HG02943 (cell line): Measurements from ENCODE around the gene ARMH3.
"Not testable (repeated sequence)": the region's sequence is repeated elsewhere in the genome, so short reads cannot be mapped to it uniquely, and the experiment has no call there.

Experiments used
- ATAC-seq: cut with Tn5 transposase; IDR thresholded peaks from one replicate; pipeline ENCODE4 v1.9.1; 2021; ENCODE audit warnings: mild to moderate bottlenecking, low read depth, moderate library complexity; ENCODE audit not compliant: unreplicated experiment

Gene ARMH3

DNA sequence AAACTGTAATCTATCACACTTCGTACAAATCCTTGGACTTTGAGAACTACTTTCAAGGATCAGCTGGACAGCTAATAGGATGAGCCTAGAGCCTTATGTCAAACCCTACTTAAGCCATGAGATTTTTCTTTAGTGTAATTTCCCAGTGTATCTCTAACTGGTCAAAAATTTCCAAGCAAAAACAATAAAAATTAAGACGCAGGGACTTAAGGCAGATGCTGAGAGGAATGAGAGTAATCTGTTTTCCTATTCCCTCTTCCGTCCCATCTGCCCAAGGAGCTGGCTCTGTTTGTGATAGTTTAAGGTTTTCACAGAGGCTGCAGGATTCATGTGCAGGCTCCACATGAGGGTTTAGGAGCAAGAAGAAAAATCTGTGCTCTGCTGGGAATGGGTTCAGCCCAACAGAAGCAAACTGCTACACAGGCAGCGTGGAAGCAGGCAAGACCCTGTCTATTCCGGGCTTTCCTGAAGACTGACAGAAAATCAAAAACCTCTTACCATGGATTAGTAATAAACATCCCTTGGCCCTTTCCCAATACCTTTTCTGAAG lies 62.2 kb downstream of the ARMH3 start:
- ATAC-seq, result no peak

GRCh38 chr10:101993221-101993620 lies 62.8 kb downstream of the ARMH3 start:
- ATAC-seq, result no peak

- ATAC-seq, result no peak
These were observed 68.8 kb downstream of the ARMH3 start for GRCh38 chr10:101987136-101987535.

DNA sequence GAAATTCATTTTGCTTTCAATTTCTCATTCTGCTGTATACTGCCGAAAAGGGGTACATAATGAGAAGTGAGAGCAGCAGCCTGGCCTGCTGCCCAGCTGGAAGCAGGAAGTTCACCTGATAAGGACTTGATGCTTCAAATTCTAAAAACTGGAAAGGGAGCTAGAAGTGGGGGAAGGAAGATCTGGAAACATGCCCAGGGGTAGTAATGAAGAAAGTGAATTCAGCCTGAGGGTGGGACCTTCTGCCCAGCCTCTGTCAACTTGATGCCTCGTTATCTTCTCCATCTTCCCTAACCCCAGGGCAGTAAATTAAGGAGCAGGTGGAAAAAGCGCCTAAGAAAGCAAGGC lies 69.4 kb downstream of the ARMH3 start:
- no peak for ATAC-seq

GRCh38 chr10:101980677-101981076 lies 75.3 kb downstream of the ARMH3 start:
- ATAC-seq, result not testable (repeated sequence)

DNA sequence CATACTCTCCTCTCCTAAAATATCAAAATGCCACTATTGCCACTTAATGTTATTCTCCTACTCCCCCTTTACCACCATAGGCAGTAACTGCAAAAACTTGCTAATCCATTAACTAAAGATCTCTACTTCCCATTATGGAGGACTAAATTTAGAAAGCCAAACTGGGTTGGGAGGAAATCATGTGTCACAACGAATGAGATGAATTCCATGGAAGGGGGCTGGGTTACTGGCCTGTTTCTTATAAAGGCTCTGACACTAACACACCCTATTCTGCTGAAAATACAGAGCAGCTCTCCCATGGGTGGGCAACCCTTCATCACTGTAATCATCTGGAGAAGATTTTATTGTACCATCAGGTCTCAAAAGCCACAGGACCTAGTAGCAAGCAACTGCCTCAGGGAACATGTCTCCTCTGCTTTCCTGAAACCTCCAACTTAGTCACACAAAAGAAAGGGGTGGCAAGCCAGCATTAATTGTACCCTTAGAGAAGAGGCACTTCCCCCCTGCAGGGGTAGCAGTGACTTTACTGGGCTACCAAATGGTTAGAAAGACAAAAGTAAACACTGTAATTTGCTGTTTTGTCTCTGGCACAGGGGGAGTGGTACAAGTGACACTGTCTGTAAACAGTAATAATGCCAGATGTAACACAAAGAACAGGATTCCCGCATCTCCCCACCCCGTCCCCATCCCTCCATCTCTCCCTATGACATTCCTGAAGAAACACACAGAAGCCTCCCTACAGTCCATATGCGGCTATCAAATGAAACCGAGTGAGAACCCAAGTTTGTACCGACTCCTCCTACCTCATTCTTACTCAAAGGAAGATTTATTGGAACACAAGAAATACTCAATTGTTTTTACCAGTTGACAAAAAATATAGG lies 81.6 kb downstream of the ARMH3 start:
- ATAC-seq, result no peak

DNA sequence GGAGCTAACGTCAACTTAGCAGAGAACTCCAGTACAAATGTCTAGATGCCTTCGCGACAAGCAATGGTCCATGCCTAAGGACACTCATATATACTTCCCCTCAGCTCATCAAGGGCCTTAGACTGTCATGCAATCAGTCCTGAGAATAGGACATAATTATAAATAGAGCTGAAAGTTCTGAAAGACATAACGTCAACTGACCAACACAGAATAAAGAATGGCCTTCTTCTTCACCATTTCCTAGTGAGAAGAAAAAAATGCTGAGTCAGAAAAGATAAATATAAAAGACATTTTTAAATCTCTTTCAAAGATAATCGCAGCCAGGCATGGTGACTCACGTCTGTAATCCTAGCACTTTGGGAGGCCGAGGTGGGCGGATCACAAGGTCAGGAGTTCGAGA lies 83.2 kb downstream of the ARMH3 start:
- no peak for ATAC-seq

GRCh38 chr10:101969412-101969922 lies 86.5 kb downstream of the ARMH3 start:
- no peak for ATAC-seq

GRCh38 chr10:101968940-101969321 lies 87.0 kb downstream of the ARMH3 start:
- no peak for ATAC-seq

DNA sequence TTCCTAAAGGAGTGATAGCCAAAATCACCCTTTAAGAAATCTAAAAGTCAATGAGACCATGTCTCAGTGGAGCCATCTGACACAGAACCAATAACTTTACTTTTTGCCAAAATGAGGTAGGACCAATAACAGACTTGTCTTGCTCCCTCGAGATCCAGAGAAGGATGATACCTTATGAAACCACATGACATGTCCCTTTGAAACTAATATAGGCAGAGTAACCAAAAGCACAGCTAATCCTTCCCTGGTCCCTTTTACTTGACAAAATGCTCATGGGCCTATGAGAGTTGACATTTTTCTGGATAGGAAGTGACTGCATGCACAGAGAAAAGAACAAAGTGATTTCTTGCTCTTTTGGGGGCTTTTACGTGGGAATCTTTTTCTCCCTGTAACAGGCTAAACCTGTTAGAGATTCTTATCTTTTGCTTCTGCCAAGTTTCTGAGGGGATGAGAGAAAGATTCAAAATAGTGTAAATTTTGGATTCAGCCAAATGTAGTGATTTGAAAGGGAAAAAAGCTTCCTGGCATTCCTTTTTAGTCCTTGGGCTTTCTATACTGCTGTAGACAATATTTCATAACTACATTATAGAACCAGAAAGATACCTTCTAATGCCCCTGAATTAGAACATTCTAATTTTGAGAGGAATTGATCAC lies 87.6 kb downstream of the ARMH3 start:
- ATAC-seq, result no peak

DNA sequence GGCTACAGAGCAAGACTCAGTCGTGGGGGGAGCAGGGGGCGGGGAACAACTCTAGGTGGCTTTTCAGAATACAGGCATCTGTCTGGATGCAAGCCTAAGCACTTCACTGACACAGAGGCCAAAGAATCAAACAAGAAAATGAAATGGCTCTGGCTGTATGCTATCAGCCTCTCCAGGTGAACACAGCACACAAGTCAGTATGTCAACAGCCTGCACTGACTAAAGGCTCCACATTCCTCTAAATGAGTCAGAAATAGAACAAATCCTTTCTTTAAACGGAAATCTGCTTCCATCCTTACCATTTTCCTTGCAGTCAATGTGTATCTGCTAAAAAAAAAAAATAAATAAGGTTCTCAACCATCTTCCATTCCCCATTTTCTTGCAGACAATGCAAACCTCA lies 88.3 kb downstream of the ARMH3 start:
- no peak for ATAC-seq

DNA sequence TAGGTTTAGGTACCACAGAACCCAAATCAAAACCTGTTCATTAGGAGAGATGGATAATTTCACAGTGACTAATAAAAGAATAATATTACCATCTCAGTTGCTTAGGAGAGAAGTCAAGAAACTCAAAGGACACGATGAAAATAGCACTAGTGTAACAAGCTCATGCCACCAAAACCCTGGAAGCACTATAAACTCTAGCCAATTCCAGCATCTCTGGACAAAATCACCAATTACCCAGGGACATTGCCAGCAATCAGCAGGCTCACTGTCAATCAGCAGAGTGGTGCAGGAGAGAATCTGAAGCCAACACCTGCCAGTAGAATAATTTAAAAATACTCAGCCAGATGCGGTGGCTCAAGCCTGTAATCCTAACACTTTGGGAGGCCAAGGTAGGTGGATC lies 88.9 kb downstream of the ARMH3 start:
- no peak for ATAC-seq

DNA sequence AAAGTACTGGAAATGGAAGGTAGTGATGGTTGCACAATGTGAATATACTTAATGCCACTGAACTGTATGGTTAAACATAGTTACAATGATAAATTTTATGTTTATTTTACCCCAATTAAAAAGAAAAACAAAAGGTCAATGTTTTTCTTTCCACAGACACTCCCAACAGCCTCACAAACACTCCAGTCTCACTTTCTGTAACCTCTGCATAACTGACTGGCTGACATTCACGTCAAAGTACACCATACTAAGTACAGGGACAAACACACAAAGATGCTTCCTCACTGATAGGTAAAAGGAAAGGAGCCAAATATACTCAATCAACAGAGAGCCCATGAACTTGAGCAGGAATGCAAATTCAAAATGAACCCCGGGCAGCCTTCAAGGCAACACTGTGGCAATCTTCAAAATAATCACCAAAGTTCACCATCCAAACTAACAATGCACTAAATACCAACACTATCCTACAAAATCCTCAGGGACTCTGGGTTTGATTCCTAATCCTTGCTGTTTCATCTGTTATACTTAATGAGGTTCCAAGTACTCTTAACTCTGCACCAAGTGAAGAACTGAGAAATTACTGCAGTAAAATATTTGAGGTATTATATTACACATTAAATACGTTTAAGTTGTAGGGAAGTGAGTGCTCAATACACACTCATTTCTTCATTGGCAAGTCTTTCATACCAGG lies 90.8 kb downstream of the ARMH3 start:
- ATAC-seq, result no peak

- ATAC-seq, result no peak
These were observed 94.1 kb downstream of the ARMH3 start for GRCh38 chr10:101961591-101962498.

DNA sequence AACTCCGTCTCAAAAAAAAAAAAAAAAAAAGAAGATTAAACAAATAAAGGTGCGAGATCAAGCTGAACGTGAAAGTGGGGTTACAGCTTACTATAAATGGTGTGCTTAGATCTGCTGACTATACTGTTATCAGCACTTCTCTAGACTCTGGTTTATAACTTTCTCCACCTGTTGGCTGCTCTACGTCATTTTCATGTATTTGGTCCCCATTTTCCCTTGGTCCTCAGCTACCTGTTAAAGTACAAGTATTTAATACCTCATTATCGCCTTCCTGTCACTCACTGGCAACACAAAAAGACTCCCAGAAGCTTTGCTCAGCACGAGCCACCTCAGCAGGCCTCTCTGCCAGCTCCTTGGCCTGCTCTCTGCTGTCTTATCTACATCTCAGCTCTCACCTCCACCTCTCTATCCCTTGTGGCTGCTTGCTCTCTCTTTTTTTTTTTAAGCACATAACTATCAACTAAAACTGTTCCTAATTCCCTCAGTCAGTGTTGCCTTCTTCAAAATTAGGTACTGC lies 95.0 kb downstream of the ARMH3 start:
- no peak for ATAC-seq

- no peak for ATAC-seq
These were observed 96.5 kb downstream of the ARMH3 start for GRCh38 chr10:101959346-101959916.

DNA sequence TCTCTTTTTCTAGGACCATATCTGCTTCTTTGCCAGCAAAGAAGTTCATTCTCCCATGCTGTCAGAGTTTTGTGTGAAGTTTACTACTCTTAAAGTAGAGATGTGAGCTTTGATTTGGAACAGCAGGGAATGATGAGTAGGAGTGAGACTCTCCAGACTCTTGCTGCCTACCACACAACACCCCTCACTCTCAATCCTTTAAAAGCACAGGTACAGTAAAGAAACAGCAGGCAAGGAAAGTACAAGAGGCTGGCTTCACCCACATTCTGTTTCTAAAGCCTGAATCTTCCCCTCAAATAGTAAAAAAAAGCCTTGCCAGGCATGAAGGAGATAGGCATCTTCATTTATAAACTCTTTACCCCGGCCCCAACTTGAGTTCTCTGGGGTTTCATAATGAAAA lies 97.3 kb downstream of the ARMH3 start:
- ATAC-seq, result no peak

GRCh38 chr10:101956898-101957297 lies 99.1 kb downstream of the ARMH3 start:
- ATAC-seq, result no peak

DNA sequence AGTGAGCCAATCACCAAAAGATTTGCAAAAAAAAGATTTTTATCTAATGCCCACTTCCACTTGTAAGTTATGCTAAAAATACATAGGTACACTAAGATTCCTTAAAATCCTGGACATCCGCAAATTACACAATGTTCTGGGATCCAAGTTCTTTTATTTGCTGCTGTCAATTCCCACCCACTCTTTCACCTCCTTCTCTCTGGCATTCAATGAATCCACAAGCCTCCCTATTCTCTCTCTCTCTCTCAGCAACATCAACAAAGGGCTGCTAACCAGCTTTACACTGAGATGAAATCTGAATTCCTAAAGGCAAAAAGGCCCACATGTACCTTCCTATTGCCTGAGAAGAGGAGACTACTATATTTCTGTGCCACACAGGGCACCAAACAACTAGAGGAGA lies 99.9 kb downstream of the ARMH3 start:
- no peak for ATAC-seq
